Kidney epithelial cell (primary cell): ENCODE measurements around the gene JUN. TPM values are rescaled to one million over a fixed set of nuclear protein-coding genes. Genes with fewer than 3 reads are reported as not detected.

Experiments used
- DNase-seq: peaks from one replicate; pipeline ENCODE4 v3.0.0-alpha.2; 2010; ENCODE audit warnings: low read depth
- H3K27me3 ChIP-seq: 2 replicates; pipeline ENCODE4 v1.6.0; 2011; ENCODE audit warnings: low read length; ENCODE audit not compliant: control insufficient read depth, insufficient read depth
- H3K36me3 ChIP-seq: 2 replicates; pipeline ENCODE4 v1.5.1; 2011; ENCODE audit warnings: low read length; ENCODE audit not compliant: control insufficient read depth, insufficient read depth
- H3K4me3 ChIP-seq: 2 replicates; pipeline ENCODE4 v1.5.1; 2011; ENCODE audit warnings: low read depth, mild to moderate bottlenecking, control low read depth, low read length
- total RNA-seq: library from RNA; depleted of rRNA; stranded (reverse); fragments of >200 nt; gene quantifications from 2 replicates; pipeline ENCODE4 v1.2.3, GENCODE V29; 2015
- TF ChIP-seq, protein P1 (sequence below): IDR thresholded peaks from 2 replicates; pipeline ENCODE4 v1.5.1; 2011; ENCODE audit warnings: mild to moderate bottlenecking, moderate library complexity, low read length, control low read depth, inconsistent platforms; ENCODE audit not compliant: insufficient read depth, poor library complexity, severe bottlenecking

JUN gene
- total RNA-seq, 1 donor from 2014 or later, result 67.8 TPM

DNA sequence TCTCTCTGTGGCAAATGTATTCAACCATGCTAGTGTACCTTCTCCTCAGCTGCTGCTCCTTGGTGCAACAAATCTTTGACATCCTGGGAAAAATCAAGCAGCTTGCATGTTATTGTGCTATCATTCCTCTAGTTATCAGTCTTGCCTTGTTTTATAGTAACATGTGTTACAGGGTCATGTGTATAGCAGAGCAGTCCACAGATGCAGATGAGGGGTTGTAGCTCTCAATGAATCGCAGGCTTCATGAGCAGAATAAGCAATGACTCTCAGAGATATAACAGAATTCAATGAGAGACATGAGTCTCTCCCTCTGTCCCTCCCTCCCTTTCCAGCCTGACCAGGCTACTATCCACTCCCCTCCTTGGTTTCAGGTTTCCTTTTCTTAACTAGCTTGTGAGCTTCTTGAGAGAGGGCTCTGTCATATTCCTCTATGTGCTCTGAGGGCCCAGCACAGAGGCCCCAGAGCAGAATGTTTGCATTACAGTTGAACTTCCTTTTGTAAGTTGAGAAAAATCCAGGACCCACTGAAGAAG lies 15.1 kb upstream of the JUN start:
- TF ChIP-seq, protein P1, sequence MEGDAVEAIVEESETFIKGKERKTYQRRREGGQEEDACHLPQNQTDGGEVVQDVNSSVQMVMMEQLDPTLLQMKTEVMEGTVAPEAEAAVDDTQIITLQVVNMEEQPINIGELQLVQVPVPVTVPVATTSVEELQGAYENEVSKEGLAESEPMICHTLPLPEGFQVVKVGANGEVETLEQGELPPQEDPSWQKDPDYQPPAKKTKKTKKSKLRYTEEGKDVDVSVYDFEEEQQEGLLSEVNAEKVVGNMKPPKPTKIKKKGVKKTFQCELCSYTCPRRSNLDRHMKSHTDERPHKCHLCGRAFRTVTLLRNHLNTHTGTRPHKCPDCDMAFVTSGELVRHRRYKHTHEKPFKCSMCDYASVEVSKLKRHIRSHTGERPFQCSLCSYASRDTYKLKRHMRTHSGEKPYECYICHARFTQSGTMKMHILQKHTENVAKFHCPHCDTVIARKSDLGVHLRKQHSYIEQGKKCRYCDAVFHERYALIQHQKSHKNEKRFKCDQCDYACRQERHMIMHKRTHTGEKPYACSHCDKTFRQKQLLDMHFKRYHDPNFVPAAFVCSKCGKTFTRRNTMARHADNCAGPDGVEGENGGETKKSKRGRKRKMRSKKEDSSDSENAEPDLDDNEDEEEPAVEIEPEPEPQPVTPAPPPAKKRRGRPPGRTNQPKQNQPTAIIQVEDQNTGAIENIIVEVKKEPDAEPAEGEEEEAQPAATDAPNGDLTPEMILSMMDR, result no peak
- Histone ChIP-seq H3K4me3 (no peak overlapping the region), H3K36me3 (no peaks in the 10 kb centered on the region), H3K27me3 (no peaks in the 10 kb centered on the region)
- no peak for DNase-seq

DNA sequence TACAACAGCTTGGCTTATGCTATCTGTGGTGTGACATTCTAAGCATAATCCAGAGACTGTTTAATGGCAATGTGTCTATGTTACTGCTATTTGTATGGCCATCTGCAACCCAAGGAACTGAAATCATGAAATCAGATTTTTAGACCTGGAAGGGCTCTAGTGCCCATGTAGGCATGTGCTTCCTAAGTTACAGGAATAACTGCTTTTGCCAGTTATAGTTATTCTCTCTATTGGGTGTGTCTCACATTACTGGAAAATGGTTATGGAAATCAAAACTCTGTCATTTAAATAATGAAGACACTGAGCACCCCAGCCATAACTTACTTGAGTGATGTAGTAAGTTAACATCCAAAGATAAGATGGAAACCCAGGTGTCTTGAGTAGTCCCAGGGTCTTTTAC lies 12.6 kb upstream of the JUN start:
- DNase-seq, result no peak
- no peaks in the 10 kb centered on the region for H3K27me3 ChIP-seq
- H3K4me3 ChIP-seq, result no peak overlapping the region
- no peaks in the 10 kb centered on the region for H3K36me3 ChIP-seq
- TF ChIP-seq, protein P1, result no peak

DNA sequence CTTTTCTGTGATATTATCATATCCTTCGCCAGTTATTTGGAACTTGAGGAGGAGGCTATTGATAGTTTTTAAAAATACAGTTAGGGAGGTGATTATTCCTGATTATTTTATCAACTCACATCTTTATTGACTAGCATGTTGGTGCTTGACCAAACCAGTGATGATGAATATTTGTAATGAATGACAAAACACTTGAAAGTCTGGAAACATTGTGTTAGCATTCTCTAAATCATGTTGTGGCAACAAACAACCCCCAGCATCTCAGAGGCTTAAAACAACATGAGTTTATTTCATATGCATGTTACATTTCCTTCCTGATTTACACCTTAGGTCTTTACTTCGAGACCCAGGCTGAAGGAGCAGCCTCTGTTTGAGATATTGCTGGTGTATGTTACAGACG lies 10.7 kb upstream of the JUN start:
- Histone ChIP-seq H3K27me3 (no peaks in the 10 kb centered on the region), H3K36me3 (no peaks in the 10 kb centered on the region), H3K4me3 (no peak overlapping the region)
- TF ChIP-seq, protein P1, result no peak
- no peak for DNase-seq

DNA sequence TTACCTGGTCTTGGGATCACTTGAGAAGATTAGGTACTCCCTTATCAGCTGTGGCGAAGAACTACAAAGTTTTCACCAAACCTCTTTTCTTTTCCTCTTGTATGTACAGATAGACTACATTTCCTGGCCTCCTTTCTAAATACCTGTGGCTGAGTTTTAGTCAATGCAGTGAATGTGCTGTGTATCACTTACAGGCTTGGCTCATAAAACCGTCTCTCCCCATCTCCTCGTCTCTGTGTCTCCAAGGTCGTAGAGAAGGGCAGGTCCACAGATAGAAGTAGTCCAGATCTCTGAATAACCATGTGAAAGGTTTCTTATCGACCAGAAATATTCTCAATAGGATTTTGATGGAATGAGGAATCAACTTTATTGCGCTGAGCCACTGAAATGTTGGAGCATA lies 9.0 kb upstream of the JUN start:
- no peak overlapping the region for H3K4me3 ChIP-seq
- DNase-seq, result no peak
- no peaks in the 10 kb centered on the region for H3K27me3 ChIP-seq
- H3K36me3 ChIP-seq, result no peaks in the 10 kb centered on the region
- TF ChIP-seq, protein P1, result no peak

DNA sequence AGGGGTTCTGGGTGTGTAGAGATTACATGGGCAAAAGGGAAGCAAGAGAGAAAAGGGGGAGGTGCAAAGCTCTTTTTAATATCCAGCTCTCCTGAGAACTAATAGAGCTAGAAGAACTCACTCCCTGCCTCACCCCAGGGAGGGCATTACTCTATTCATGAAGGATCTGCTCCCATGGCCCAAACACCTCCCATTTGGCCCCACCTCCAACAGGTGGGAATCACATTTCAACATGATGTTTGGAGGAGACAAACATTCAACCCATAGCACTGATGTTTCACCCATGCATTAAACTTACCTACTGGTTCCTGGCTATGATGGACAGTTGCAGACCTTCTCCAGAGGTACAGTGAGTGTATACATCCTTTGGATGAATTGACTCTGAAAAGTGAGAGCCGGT lies 7.3 kb upstream of the JUN start:
- no peaks in the 10 kb centered on the region for H3K36me3 ChIP-seq
- H3K27me3 ChIP-seq, result no peaks in the 10 kb centered on the region
- DNase-seq, result no peak

More for the DNA sequence above, 7.3 kb upstream of the JUN start:
- TF ChIP-seq, protein P1, result no peak
- H3K4me3 ChIP-seq, result no peak overlapping the region
